ENCODE measurements around the gene HHAT. TPM values are rescaled to one million over a fixed set of nuclear protein-coding genes. Genes with fewer than 3 reads are reported as not detected.

Gene HHAT
- total and polyA plus RNA-seq, 9 of the 15 experiments (the other 6 are each of a cell fraction or from before 2014, with no cell fraction given) = 0.07 to 0.16 (median 0.13) TPM; not detected in 1

DNA sequence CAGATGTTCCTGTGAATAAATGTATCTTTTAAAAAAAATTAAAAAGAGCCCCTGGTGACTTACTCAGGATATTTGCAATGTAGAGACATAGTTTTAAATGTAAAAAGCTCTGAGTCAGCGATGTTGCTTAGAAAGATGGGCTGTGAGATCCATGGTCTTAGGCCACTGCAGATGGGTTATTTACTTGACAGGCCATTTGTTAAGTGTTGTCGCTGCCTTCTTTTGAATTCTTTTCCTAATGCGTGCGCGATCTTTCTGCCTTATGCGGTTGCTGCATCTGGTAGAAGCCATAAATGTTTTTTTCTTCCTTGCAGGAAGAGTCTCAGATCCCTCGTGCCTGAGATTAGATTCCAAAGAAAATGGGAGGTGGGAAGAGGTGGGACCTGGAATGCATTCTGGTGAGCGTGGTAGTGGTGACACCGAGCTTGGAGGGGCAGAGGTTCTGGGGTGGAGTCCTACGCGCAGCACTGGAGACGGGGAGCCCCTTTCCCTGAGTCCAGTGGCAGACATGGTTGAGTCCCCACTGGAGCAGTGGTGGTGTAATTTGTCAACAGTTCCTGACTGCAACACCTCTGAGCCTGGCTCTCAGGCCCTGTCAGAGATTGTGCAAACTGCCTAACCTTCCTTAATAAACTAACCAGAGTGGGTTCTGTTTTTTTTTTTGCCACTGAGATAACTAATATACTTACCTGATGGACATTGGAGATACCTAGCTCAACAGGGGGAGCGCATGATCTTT is 197.2 kb downstream of the HHAT start (continued):
- TF ChIP-seq, protein P1, sequence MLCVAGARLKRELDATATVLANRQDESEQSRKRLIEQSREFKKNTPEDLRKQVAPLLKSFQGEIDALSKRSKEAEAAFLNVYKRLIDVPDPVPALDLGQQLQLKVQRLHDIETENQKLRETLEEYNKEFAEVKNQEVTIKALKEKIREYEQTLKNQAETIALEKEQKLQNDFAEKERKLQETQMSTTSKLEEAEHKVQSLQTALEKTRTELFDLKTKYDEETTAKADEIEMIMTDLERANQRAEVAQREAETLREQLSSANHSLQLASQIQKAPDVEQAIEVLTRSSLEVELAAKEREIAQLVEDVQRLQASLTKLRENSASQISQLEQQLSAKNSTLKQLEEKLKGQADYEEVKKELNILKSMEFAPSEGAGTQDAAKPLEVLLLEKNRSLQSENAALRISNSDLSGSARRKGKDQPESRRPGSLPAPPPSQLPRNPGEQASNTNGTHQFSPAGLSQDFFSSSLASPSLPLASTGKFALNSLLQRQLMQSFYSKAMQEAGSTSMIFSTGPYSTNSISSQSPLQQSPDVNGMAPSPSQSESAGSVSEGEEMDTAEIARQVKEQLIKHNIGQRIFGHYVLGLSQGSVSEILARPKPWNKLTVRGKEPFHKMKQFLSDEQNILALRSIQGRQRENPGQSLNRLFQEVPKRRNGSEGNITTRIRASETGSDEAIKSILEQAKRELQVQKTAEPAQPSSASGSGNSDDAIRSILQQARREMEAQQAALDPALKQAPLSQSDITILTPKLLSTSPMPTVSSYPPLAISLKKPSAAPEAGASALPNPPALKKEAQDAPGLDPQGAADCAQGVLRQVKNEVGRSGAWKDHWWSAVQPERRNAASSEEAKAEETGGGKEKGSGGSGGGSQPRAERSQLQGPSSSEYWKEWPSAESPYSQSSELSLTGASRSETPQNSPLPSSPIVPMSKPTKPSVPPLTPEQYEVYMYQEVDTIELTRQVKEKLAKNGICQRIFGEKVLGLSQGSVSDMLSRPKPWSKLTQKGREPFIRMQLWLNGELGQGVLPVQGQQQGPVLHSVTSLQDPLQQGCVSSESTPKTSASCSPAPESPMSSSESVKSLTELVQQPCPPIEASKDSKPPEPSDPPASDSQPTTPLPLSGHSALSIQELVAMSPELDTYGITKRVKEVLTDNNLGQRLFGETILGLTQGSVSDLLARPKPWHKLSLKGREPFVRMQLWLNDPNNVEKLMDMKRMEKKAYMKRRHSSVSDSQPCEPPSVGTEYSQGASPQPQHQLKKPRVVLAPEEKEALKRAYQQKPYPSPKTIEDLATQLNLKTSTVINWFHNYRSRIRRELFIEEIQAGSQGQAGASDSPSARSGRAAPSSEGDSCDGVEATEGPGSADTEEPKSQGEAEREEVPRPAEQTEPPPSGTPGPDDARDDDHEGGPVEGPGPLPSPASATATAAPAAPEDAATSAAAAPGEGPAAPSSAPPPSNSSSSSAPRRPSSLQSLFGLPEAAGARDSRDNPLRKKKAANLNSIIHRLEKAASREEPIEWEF (CRISPR knock-in tag; IDR thresholded peaks at IDR 0.05) = no peak
- TF ChIP-seq CREB3 (tag; conservative IDR thresholded peaks at IDR 0.05; ENCODE audit: low read depth) (no peak), KHSRP (IDR thresholded peaks at IDR 0.05) (no peak), TAF15 (IDR thresholded peaks at IDR 0.05; ENCODE audit: low read depth, low read length) (no peak), ARID1B (IDR thresholded peaks at IDR 0.05) (no peak), ZNF586 (CRISPR knock-in tag; conservative IDR thresholded peaks at IDR 0.05) (no peak), MYC (IDR thresholded peaks at IDR 0.05; ENCODE audit: low read depth, low read length) (no peak), MYC (CRISPR knock-in tag; IDR thresholded peaks at IDR 0.05; ENCODE audit: borderline replicate concordance, low read depth) (no peak), POLR2G (IDR thresholded peaks at IDR 0.05; ENCODE audit: low read depth, low read length) (no peak), CEBPG (CRISPR knock-in tag; IDR thresholded peaks at IDR 0.05) (no peak), CEBPG (tag; conservative IDR thresholded peaks at IDR 0.05 in 1 of 2, IDR thresholded peaks at IDR 0.05 in 1 of 2) (no peak), DACH1 (IDR thresholded peaks at IDR 0.05; ENCODE audit: partially characterized antibody) (no peak)
- TF ChIP-seq, protein P2, sequence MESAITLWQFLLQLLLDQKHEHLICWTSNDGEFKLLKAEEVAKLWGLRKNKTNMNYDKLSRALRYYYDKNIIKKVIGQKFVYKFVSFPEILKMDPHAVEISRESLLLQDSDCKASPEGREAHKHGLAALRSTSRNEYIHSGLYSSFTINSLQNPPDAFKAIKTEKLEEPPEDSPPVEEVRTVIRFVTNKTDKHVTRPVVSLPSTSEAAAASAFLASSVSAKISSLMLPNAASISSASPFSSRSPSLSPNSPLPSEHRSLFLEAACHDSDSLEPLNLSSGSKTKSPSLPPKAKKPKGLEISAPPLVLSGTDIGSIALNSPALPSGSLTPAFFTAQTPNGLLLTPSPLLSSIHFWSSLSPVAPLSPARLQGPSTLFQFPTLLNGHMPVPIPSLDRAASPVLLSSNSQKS (CRISPR knock-in tag; IDR thresholded peaks at IDR 0.05) = no peak
